Neural progenitor cell (in vitro differentiated cells): ENCODE results near the gene PTPRG. TPM values are rescaled to one million over a fixed set of nuclear protein-coding genes. Genes with fewer than 3 reads are reported as not detected.

ENCODE experiments used
- DNase-seq: peaks from one replicate; pipeline ENCODE4 v3.0.0-alpha.2; 2016; ENCODE audit warnings: low spot score
- H2AFZ ChIP-seq: fragments of 200-600 bp; sonication (generic); replicated peaks from 2 replicates; pipeline ENCODE4 v1.6.1; 2016; ENCODE audit warnings: antibody characterized with exemption
- H3F3A ChIP-seq: fragments of 200-600 bp; sonication (generic); 2 replicates; pipeline ENCODE4 v1.6.1; 2016; ENCODE audit warnings: antibody characterized with exemption, low read depth
- H3K27ac ChIP-seq: fragments of 200-600 bp; sonication (generic); 2 replicates; pipeline ENCODE4 v1.5.1; 2016; ENCODE audit warnings: mild to moderate bottlenecking
- H3K27me3 ChIP-seq: fragments of 200-600 bp; sonication (generic); 2 replicates; pipeline ENCODE4 v1.6.1; 2016; ENCODE audit warnings: mild to moderate bottlenecking, moderate library complexity
- H3K36me3 ChIP-seq: fragments of 200-600 bp; sonication (generic); 2 replicates; pipeline ENCODE4 v1.5.1; 2016
- H3K4me1 ChIP-seq: fragments of 200-600 bp; sonication (generic); 2 replicates; pipeline ENCODE4 v1.6.1; 2016; ENCODE audit warnings: mixed run types
- H3K4me2 ChIP-seq: fragments of 200-600 bp; sonication (generic); 2 replicates; pipeline ENCODE4 v1.6.1; 2016
- H3K4me3 ChIP-seq: fragments of 200-600 bp; sonication (generic); 2 replicates; pipeline ENCODE4 v1.5.1; 2016
- H3K79me2 ChIP-seq: fragments of 200-600 bp; sonication (generic); 2 replicates; pipeline ENCODE4 v1.6.1; 2016; ENCODE audit warnings: low read depth
- H3K9ac ChIP-seq: fragments of 200-600 bp; sonication (generic); 2 replicates; pipeline ENCODE4 v1.6.1; 2016
- H3K9me3 ChIP-seq: fragments of 200-600 bp; sonication (generic); 2 replicates; pipeline ENCODE4 v1.5.1; 2016; ENCODE audit warnings: low read depth
- H4K20me1 ChIP-seq: fragments of 200-600 bp; sonication (generic); 2 replicates; pipeline ENCODE4 v1.6.1; 2016; ENCODE audit warnings: low read depth
- H3K27ac Mint-ChIP-seq: 3 replicates; pipeline ENCODE4 v1.8.0; 2021; ENCODE audit warnings: mixed read lengths
- H3K27me3 Mint-ChIP-seq: 2 replicates; pipeline ENCODE4 v1.8.0; 2022; ENCODE audit warnings: low read depth, mild to moderate bottlenecking, inconsistent platforms, moderate library complexity, mixed read lengths; ENCODE audit not compliant: insufficient read depth
- H3K36me3 Mint-ChIP-seq: 3 replicates; pipeline ENCODE4 v1.8.0; 2021; ENCODE audit warnings: mixed read lengths
- H3K4me1 Mint-ChIP-seq: 3 replicates; pipeline ENCODE4 v1.8.0; 2021; ENCODE audit warnings: mixed read lengths
- H3K4me3 Mint-ChIP-seq: 3 replicates; pipeline ENCODE4 v1.8.0; 2021; ENCODE audit warnings: mild to moderate bottlenecking, moderate library complexity, mixed read lengths
- H3K9me3 Mint-ChIP-seq: 3 replicates; pipeline ENCODE4 v1.8.0; 2020; ENCODE audit warnings: mixed read lengths
- EZH2 ChIP-seq: fragments of 200-600 bp; sonication (generic); IDR thresholded peaks from 2 replicates; pipeline ENCODE4 v1.6.1; 2017; ENCODE audit warnings: antibody characterized with exemption, mild to moderate bottlenecking, moderate library complexity
- EZH2phosphoT487 ChIP-seq: fragments of 200-600 bp; sonication (generic); IDR thresholded peaks from 2 replicates; pipeline ENCODE4 v1.6.1; 2017; ENCODE audit warnings: antibody characterized with exemption
- total RNA-seq: library from RNA; depleted of rRNA; stranded (reverse); fragments of >200 nt; gene quantifications from 2 replicates; pipeline ENCODE4 v1.2.3, GENCODE V29; 2015; ENCODE audit warnings: low replicate concordance
- TF ChIP-seq, protein P1 (sequence below): fragments of 200-600 bp; sonication (generic); IDR thresholded peaks from 2 replicates; pipeline ENCODE4 v1.5.1; 2017; ENCODE audit warnings: antibody characterized with exemption, mild to moderate bottlenecking

Gene PTPRG
- total RNA-seq, 1 donor from 2014 or later: 65.3 TPM

DNA sequence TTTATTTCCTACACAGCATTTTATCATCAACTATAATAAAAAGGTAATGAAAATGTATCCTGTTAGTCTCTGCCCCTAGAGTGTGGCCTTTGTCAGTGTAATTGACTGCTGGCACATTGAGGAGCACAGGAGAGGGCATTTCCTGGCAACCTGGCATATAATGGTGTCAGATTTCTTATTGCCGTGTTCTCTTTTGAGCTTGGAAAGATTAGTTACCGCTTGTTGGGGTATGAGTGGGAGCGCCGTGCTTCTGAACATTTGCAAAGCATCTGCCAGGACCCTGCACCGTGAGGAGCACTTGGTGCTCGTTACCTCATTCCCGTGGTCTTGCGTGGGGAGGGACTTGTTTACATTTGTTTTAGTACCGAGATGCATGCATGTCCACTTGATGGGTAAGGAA lies 124.4 kb downstream of the PTPRG start:
- Histone ChIP-seq H3K27ac (no peak overlapping the region), H3K4me1 (peaks cover 79% of the 10 kb centered on the region), H3K79me2 (peaks cover 88% of the 10 kb centered on the region), H3K27me3 (peaks cover 35% of the 10 kb centered on the region), H3K9me3 (no peaks in the 10 kb centered on the region), H3K9ac (no peak overlapping the region), H3K4me3 (no peak overlapping the region), H2AFZ (no peak overlapping the region), H4K20me1 (peaks cover 99% of the 10 kb centered on the region), H3K4me2 (no peak overlapping the region), H3F3A (peaks cover 45% of the 10 kb centered on the region), H3K36me3 (no peaks in the 10 kb centered on the region)
- peaks cover 2% of the 10 kb centered on the region for H3K9me3 Mint-ChIP-seq
- DNase-seq: no peak
- peaks cover 94% of the 10 kb centered on the region for H3K4me1 Mint-ChIP-seq
- no peak for TF ChIP-seq EZH2
- no peak for TF ChIP-seq EZH2phosphoT487
- TF ChIP-seq, protein P1, sequence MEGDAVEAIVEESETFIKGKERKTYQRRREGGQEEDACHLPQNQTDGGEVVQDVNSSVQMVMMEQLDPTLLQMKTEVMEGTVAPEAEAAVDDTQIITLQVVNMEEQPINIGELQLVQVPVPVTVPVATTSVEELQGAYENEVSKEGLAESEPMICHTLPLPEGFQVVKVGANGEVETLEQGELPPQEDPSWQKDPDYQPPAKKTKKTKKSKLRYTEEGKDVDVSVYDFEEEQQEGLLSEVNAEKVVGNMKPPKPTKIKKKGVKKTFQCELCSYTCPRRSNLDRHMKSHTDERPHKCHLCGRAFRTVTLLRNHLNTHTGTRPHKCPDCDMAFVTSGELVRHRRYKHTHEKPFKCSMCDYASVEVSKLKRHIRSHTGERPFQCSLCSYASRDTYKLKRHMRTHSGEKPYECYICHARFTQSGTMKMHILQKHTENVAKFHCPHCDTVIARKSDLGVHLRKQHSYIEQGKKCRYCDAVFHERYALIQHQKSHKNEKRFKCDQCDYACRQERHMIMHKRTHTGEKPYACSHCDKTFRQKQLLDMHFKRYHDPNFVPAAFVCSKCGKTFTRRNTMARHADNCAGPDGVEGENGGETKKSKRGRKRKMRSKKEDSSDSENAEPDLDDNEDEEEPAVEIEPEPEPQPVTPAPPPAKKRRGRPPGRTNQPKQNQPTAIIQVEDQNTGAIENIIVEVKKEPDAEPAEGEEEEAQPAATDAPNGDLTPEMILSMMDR: no peak
- H3K27me3 Mint-ChIP-seq: peaks cover 11% of the 10 kb centered on the region
- H3K27ac Mint-ChIP-seq: no peak overlapping the region
- H3K36me3 Mint-ChIP-seq: no peaks in the 10 kb centered on the region
- H3K4me3 Mint-ChIP-seq: no peak overlapping the region

DNA sequence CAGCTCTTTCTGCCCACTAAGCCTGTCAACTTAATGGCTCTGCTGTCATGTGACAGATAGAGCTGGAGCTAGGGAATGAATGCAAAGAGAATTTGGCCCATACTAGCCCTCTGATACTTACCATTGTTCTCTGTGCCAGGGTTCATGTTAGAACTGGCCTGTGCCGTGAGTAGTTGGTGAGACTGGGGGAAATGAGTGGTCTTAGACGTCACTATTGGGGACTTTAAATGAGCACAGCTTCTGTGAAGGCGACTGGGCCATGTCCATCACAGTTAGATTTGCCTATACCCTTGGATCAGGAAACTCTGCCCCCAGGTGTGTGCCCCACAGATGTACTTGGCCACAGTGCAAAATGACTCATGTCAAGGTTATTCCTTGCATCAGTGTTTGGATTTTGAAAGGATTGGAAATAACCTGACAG lies 124.9 kb downstream of the PTPRG start:
- H3K79me2 ChIP-seq: peaks cover 87% of the 10 kb centered on the region
- peaks cover 2% of the 10 kb centered on the region for H3K9me3 Mint-ChIP-seq
- H3K36me3 Mint-ChIP-seq: peaks cover 1% of the 10 kb centered on the region
- no peak overlapping the region for H3K9ac ChIP-seq
- H3K4me1 ChIP-seq: peaks cover 74% of the 10 kb centered on the region
- peaks cover 99% of the 10 kb centered on the region for H4K20me1 ChIP-seq
- no peak overlapping the region for H3K4me3 ChIP-seq
- no peaks in the 10 kb centered on the region for H3K9me3 ChIP-seq
- DNase-seq: no peak
- TF ChIP-seq, protein P1: no peak
- TF ChIP-seq EZH2 (no peak), EZH2phosphoT487 (no peak)
- no peak overlapping the region for H3K4me2 ChIP-seq
- no peaks in the 10 kb centered on the region for H3K36me3 ChIP-seq
- H3K27ac ChIP-seq: no peak overlapping the region
- H2AFZ ChIP-seq: no peak overlapping the region
- no peak overlapping the region for H3K27ac Mint-ChIP-seq
- peaks cover 93% of the 10 kb centered on the region for H3K4me1 Mint-ChIP-seq
- H3K4me3 Mint-ChIP-seq: no peak overlapping the region
- H3K27me3 ChIP-seq: peaks cover 36% of the 10 kb centered on the region
- peaks cover 14% of the 10 kb centered on the region for H3K27me3 Mint-ChIP-seq
- peaks cover 45% of the 10 kb centered on the region for H3F3A ChIP-seq

DNA sequence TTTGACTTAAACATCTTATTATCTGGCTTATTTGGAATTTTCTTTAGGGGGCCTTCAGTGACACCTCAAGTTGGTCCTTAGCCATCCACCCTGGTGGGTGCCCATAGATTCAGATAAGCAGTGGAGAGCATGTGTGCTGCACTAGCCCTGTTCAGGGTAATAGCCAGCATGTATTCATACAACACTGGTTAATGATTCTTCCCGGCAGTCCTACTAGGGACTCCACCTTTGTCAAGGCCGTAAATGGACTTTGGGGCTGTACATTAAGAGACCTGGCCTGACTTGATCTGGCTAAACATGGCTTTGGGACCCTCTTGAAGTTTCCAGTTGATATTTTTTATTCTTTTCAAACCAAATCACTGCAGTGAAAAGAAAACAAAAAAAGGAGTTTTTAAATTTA lies 125.8 kb downstream of the PTPRG start:
- Histone ChIP-seq H3K9me3 (no peaks in the 10 kb centered on the region), H3K27me3 (peaks cover 36% of the 10 kb centered on the region), H3K79me2 (peaks cover 87% of the 10 kb centered on the region), H4K20me1 (peaks cover 100% of the 10 kb centered on the region), H3K27ac (no peak overlapping the region), H3K9ac (no peak overlapping the region), H3K4me2 (no peak overlapping the region), H3F3A (peaks cover 43% of the 10 kb centered on the region), H3K36me3 (no peaks in the 10 kb centered on the region), H3K4me1 (peaks cover 72% of the 10 kb centered on the region), H3K4me3 (no peak overlapping the region), H2AFZ (no peak overlapping the region)
- no peak overlapping the region for H3K27ac Mint-ChIP-seq
- H3K4me3 Mint-ChIP-seq: peak overlapping the region; percentile 23
- H3K36me3 Mint-ChIP-seq: peaks cover 3% of the 10 kb centered on the region
- TF ChIP-seq, protein P1: no peak
- no peak for TF ChIP-seq EZH2phosphoT487
- TF ChIP-seq EZH2: no peak
- peaks cover 15% of the 10 kb centered on the region for H3K27me3 Mint-ChIP-seq
- H3K4me1 Mint-ChIP-seq: peaks cover 87% of the 10 kb centered on the region
- peaks cover 2% of the 10 kb centered on the region for H3K9me3 Mint-ChIP-seq
- no peak for DNase-seq
